Cardiac muscle cell (in vitro differentiated cells and primary cell): ENCODE data around the gene ARHGAP10. TPM values are rescaled to one million over a fixed set of nuclear protein-coding genes. Genes with fewer than 3 reads are reported as not detected.

Experiments
- DNase-seq, 2 donors: peaks; one replicate each; pipeline versions ENCODE4 v3.0.0 to v3.0.0-alpha.2; 2010 to 2017; ENCODE audit warnings: low read depth in 1 of 2, low spot score in 1 of 2
- H3K27ac ChIP-seq: fragments of 200-600 bp; sonication (generic); 2 replicates; pipeline ENCODE4 v1.5.1; 2016
- H3K27me3 ChIP-seq: fragments of 200-600 bp; sonication (generic); 2 replicates; pipeline ENCODE4 v1.6.0; 2016; ENCODE audit warnings: control low read depth
- H3K36me3 ChIP-seq: fragments of 200-600 bp; sonication (generic); 2 replicates; pipeline ENCODE4 v1.5.1; 2016; ENCODE audit warnings: control low read depth
- H3K4me1 ChIP-seq: fragments of 200-600 bp; sonication (generic); 2 replicates; pipeline ENCODE4 v1.8.1; 2017; ENCODE audit warnings: low read depth, mild to moderate bottlenecking, mixed run types
- H3K4me3 ChIP-seq: fragments of 200-600 bp; sonication (generic); 2 replicates; pipeline ENCODE4 v1.5.1; 2016; ENCODE audit warnings: mild to moderate bottlenecking
- H3K9me3 ChIP-seq: fragments of 200-600 bp; sonication (generic); 2 replicates; pipeline ENCODE4 v1.5.1; 2017; ENCODE audit warnings: low read depth, mild to moderate bottlenecking, control low read depth
- CTCF ChIP-seq: IDR thresholded peaks from 2 replicates; pipeline ENCODE4 v1.5.1; 2012; ENCODE audit warnings: low read depth, mild to moderate bottlenecking, low read length
- polyA plus RNA-seq: library from polyadenylated mRNA; unstranded; fragments of >200 nt; fragmentation: Nextera tagmentation; extraction: Ambion mirVana; gene quantifications from 2 replicates; pipeline ENCODE4 v1.2.1, GENCODE V29; 2016
- total RNA-seq: library from RNA; depleted of rRNA; stranded (reverse); fragments of >200 nt; gene quantifications from 2 replicates; pipeline ENCODE4 v1.2.3, GENCODE V29; 2016

The ARHGAP10 gene
- total and polyA plus RNA-seq, 2 experiments from 2014 or later: 12.1 to 15.0 TPM

- no peak overlapping the region for H3K4me3 ChIP-seq
- DNase-seq: peak in 1 of 2 donors; percentile 47
- no peak for TF ChIP-seq CTCF
- H3K36me3 ChIP-seq: no peaks in the 10 kb centered on the region
- H3K27me3 ChIP-seq: no peaks in the 10 kb centered on the region
- H3K4me1 ChIP-seq: no peaks in the 10 kb centered on the region
- H3K9me3 ChIP-seq: no peaks in the 10 kb centered on the region
- H3K27ac ChIP-seq: no peak overlapping the region
Measured at GRCh38 chr4:147808447-147808846, 76.6 kb downstream of the ARHGAP10 start.

- Histone ChIP-seq H3K4me3 (no peak overlapping the region), H3K27me3 (no peaks in the 10 kb centered on the region), H3K9me3 (no peaks in the 10 kb centered on the region), H3K27ac (no peak overlapping the region), H3K36me3 (no peaks in the 10 kb centered on the region), H3K4me1 (no peaks in the 10 kb centered on the region)
- DNase-seq: no peak
- TF ChIP-seq CTCF: no peak
Measured at GRCh38 chr4:147809211-147809610, 77.3 kb downstream of the ARHGAP10 start.

- no peak for TF ChIP-seq CTCF
Measured at GRCh38 chr4:147811878-147812277, 80.0 kb downstream of the ARHGAP10 start.

GRCh38 chr4:147813109-147813773, 81.4 kb downstream of the ARHGAP10 start:
- Histone ChIP-seq H3K27ac (no peak overlapping the region), H3K36me3 (no peaks in the 10 kb centered on the region)

More at GRCh38 chr4:147811878-147812277, 80.0 kb downstream of the ARHGAP10 start:
- Histone ChIP-seq H3K36me3 (no peaks in the 10 kb centered on the region), H3K9me3 (no peaks in the 10 kb centered on the region), H3K27me3 (no peaks in the 10 kb centered on the region), H3K4me3 (no peak overlapping the region), H3K4me1 (no peaks in the 10 kb centered on the region), H3K27ac (no peak overlapping the region)
- DNase-seq: no peak

GRCh38 chr4:147813973-147814372, 82.1 kb downstream of the ARHGAP10 start:
- Histone ChIP-seq H3K4me1 (no peaks in the 10 kb centered on the region), H3K36me3 (no peaks in the 10 kb centered on the region), H3K27ac (no peak overlapping the region), H3K27me3 (no peaks in the 10 kb centered on the region), H3K4me3 (no peak overlapping the region), H3K9me3 (no peaks in the 10 kb centered on the region)
- no peak for DNase-seq
- TF ChIP-seq CTCF: no peak

More at GRCh38 chr4:147813109-147813773, 81.4 kb downstream of the ARHGAP10 start:
- Histone ChIP-seq H3K4me1 (no peaks in the 10 kb centered on the region), H3K9me3 (no peaks in the 10 kb centered on the region), H3K4me3 (no peak overlapping the region), H3K27me3 (no peaks in the 10 kb centered on the region)
- TF ChIP-seq CTCF: no peak
- DNase-seq: no peak

- DNase-seq: no peak
Measured at GRCh38 chr4:147814376-147814775, 82.5 kb downstream of the ARHGAP10 start.

More at GRCh38 chr4:147814376-147814775, 82.5 kb downstream of the ARHGAP10 start:
- no peaks in the 10 kb centered on the region for H3K9me3 ChIP-seq
- no peak for TF ChIP-seq CTCF
- no peaks in the 10 kb centered on the region for H3K36me3 ChIP-seq
- H3K4me3 ChIP-seq: no peak overlapping the region
- H3K27ac ChIP-seq: no peak overlapping the region
- H3K4me1 ChIP-seq: no peaks in the 10 kb centered on the region
- H3K27me3 ChIP-seq: no peaks in the 10 kb centered on the region
